Smooth muscle cell (in vitro differentiated cells): ENCODE results near the gene AFF3. TPM values are rescaled to one million over a fixed set of nuclear protein-coding genes. Genes with fewer than 3 reads are reported as not detected.

Source experiments
- DNase-seq: peaks from one replicate; lab custom pipeline; 2025; ENCODE audit not compliant: unreplicated experiment; lab: John Stamatoyannopoulos, UW
- H2AFZ ChIP-seq: fragments of 200-600 bp; sonication (generic); 2 replicates; pipeline ENCODE4 v1.6.0; 2016; ENCODE audit warnings: antibody characterized with exemption, low read depth, mild to moderate bottlenecking
- H3F3A ChIP-seq: fragments of 200-600 bp; sonication (generic); 2 replicates; pipeline ENCODE4 v1.6.0; 2017; ENCODE audit warnings: antibody characterized with exemption, low read depth
- H3K27ac ChIP-seq: fragments of 200-600 bp; sonication (generic); 2 replicates; pipeline ENCODE4 v1.5.1; 2016; ENCODE audit warnings: low read depth, mild to moderate bottlenecking
- H3K27me3 ChIP-seq: fragments of 200-600 bp; sonication (generic); 2 replicates; pipeline ENCODE4 v1.6.1; 2016; ENCODE audit warnings: low read depth, mild to moderate bottlenecking
- H3K36me3 ChIP-seq: fragments of 200-600 bp; sonication (generic); 2 replicates; pipeline ENCODE4 v1.5.1; 2016; ENCODE audit warnings: low read depth
- H3K4me1 ChIP-seq: fragments of 200-600 bp; sonication (generic); 2 replicates; pipeline ENCODE4 v1.5.1; 2016; ENCODE audit warnings: low read depth
- H3K4me2 ChIP-seq: fragments of 200-600 bp; sonication (generic); 2 replicates; pipeline ENCODE4 v1.6.0; 2016; ENCODE audit warnings: mild to moderate bottlenecking
- H3K4me3 ChIP-seq: fragments of 200-600 bp; sonication (generic); 2 replicates; pipeline ENCODE4 v1.5.1; 2016; ENCODE audit warnings: mild to moderate bottlenecking
- H3K79me2 ChIP-seq: fragments of 200-600 bp; sonication (generic); 2 replicates; pipeline ENCODE4 v1.6.0; 2016; ENCODE audit warnings: low read depth, mild to moderate bottlenecking
- H3K9ac ChIP-seq: fragments of 200-600 bp; sonication (generic); 2 replicates; pipeline ENCODE4 v1.6.0; 2016; ENCODE audit warnings: low read depth
- H3K9me3 ChIP-seq: fragments of 200-600 bp; sonication (generic); replicated peaks from 2 replicates; pipeline ENCODE4 v1.5.1; 2016; ENCODE audit warnings: low read depth
- H4K20me1 ChIP-seq: fragments of 200-600 bp; sonication (generic); 2 replicates; pipeline ENCODE4 v1.6.0; 2016; ENCODE audit warnings: low read depth
- WGBS: methylation state at CpG from one replicate; pipeline ENCODE4 v1.1.7; 2016; ENCODE audit warnings: low lambda C conversion rate; 5-methylcytosine and 5-hydroxymethylcytosine counted together
- polyA plus RNA-seq: library from polyadenylated mRNA; unstranded; fragments of >200 nt; fragmentation: Nextera tagmentation; extraction: Ambion mirVana; gene quantifications from 2 replicates; pipeline ENCODE4 v1.2.1, GENCODE V29; 2016
- total RNA-seq: library from RNA; depleted of rRNA; stranded (reverse); fragments of >200 nt; gene quantifications from 2 replicates; pipeline ENCODE4 v1.2.3, GENCODE V29; 2014
- TF ChIP-seq, protein P1 (sequence below): fragments of 200-600 bp; sonication (generic); IDR thresholded peaks from 2 replicates; pipeline ENCODE4 v1.5.1; 2017; ENCODE audit warnings: borderline replicate concordance, mild to moderate bottlenecking, antibody characterized with exemption; ENCODE audit not compliant: insufficient read depth, poor library complexity, severe bottlenecking

AFF3 gene
- total and polyA plus RNA-seq, 2 experiments from 2014 or later: 0.27 to 0.39 TPM

DNA sequence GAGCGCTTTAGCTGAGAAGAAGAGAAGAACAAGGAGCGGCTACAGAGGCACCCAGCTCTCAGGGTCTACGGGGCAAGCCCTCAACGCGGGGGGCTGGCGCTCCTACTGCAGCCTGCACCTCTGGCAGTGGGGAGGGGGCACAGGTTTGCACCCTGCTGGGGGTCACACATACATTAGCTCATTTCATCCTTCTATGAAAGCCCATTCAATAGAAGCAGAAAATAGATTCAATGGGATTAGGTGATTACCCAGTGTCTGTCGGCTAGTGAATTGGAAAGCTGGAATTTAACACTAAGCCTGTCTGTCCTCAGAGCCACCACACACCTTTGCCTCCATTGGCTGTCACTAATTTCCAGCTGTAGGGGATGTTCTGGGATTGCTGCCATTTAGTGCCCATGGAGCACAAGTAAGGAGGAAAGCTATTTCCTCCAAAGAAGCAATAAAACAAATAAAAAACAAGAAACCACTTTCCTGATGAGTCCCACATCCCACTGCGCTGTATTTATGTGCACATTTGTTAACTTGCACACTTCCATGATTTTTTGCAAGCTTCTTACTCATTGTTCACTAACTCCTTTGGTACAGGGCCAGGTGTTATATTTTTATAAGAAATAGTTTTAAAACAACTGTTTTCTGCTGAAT, 333.0 kb downstream of the AFF3 start:
- no peaks in the 10 kb centered on the region for H3K36me3 ChIP-seq
- H3F3A ChIP-seq: no peaks in the 10 kb centered on the region
- WGBS: 92% methylated on average over 8 of the region's 8 CpGs
- H3K4me2 ChIP-seq: no peak overlapping the region
- H3K9me3 ChIP-seq: no peaks in the 10 kb centered on the region
- peaks cover 29% of the 10 kb centered on the region for H3K27me3 ChIP-seq
- no peak for DNase-seq
- no peaks in the 10 kb centered on the region for H4K20me1 ChIP-seq
- H3K4me1 ChIP-seq: no peaks in the 10 kb centered on the region
- H3K4me3 ChIP-seq: no peak overlapping the region
- no peak overlapping the region for H3K27ac ChIP-seq
- H3K79me2 ChIP-seq: no peaks in the 10 kb centered on the region
- H2AFZ ChIP-seq: no peak overlapping the region
- H3K9ac ChIP-seq: no peak overlapping the region
- TF ChIP-seq, protein P1, sequence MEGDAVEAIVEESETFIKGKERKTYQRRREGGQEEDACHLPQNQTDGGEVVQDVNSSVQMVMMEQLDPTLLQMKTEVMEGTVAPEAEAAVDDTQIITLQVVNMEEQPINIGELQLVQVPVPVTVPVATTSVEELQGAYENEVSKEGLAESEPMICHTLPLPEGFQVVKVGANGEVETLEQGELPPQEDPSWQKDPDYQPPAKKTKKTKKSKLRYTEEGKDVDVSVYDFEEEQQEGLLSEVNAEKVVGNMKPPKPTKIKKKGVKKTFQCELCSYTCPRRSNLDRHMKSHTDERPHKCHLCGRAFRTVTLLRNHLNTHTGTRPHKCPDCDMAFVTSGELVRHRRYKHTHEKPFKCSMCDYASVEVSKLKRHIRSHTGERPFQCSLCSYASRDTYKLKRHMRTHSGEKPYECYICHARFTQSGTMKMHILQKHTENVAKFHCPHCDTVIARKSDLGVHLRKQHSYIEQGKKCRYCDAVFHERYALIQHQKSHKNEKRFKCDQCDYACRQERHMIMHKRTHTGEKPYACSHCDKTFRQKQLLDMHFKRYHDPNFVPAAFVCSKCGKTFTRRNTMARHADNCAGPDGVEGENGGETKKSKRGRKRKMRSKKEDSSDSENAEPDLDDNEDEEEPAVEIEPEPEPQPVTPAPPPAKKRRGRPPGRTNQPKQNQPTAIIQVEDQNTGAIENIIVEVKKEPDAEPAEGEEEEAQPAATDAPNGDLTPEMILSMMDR: no peak

DNA sequence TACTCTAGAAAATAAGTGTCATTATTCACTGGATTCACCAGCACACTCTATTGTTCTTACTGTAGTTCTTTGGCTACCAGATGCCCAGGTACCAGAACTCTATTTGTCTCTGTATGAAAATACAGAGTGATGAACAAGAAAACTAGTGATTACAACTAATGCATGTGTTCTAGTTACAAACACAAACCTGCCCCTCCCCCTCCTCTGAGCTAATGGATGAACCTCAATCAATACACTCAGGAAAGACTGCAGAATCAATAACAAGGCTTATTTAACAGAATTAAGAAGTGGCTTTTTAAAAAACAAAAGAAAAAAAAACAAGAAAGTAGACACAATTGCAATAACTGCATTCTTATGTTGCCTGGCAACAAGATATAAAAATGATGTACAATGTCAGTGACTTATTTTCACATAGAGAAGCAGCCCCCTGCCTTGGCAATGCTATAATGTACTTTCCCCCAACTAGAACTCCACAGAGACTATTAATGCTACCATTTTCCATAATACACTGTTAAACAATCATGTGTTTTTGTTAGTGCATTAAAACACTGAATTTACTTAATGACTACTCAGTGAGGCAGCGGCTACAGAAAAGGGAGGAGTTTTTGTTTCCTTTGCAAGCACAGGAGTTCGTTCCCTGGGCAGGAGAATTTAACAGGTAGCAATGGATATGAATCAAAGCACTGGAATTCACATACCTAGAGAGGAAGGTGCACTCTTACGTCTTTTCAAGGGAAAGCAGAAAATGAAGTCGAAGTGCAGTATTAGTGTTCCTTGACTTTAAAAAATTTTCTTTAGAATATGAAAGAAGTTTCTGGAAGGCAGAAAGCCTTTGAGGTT, 333.8 kb downstream of the AFF3 start:
- H3F3A ChIP-seq: no peaks in the 10 kb centered on the region
- no peak overlapping the region for H3K4me3 ChIP-seq
- no peak overlapping the region for H3K9ac ChIP-seq
- H3K79me2 ChIP-seq: no peaks in the 10 kb centered on the region
- TF ChIP-seq, protein P1: no peak
- DNase-seq: no peak
- H3K36me3 ChIP-seq: no peaks in the 10 kb centered on the region
- no peaks in the 10 kb centered on the region for H3K4me1 ChIP-seq
- 69% methylated on average over 4 of the region's 4 CpGs for WGBS
- no peak overlapping the region for H3K4me2 ChIP-seq
- H3K9me3 ChIP-seq: no peaks in the 10 kb centered on the region
- H3K27me3 ChIP-seq: peaks cover 29% of the 10 kb centered on the region
- no peak overlapping the region for H3K27ac ChIP-seq
- H4K20me1 ChIP-seq: no peaks in the 10 kb centered on the region
- no peak overlapping the region for H2AFZ ChIP-seq

DNA sequence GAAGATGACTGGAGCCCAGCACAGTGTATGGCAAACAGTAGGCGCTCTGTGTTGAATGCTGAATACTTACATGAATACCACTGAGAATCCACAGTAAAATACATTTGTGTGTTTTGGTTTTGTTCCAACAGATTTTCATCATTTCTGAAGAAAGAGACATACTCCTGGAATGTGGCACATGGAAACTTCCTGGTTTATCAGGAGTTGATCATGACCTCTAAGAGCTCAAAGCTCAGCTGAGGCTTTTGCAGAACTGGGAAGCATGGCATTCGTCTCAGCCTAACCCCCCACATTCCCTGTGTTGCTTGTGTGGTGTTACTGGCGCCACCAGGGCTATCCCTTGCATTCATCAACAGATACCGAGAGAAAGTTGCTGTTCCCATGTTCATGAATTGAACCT, 335.6 kb downstream of the AFF3 start:
- Histone ChIP-seq H3K27me3 (peaks cover 20% of the 10 kb centered on the region), H3K9ac (no peak overlapping the region), H3K9me3 (no peaks in the 10 kb centered on the region), H3K4me2 (no peak overlapping the region), H3K79me2 (no peaks in the 10 kb centered on the region), H3K27ac (no peak overlapping the region), H3K4me1 (no peaks in the 10 kb centered on the region), H4K20me1 (no peaks in the 10 kb centered on the region), H3K36me3 (no peaks in the 10 kb centered on the region), H3F3A (no peaks in the 10 kb centered on the region), H2AFZ (no peak overlapping the region), H3K4me3 (no peak overlapping the region)
- no peak for DNase-seq
- TF ChIP-seq, protein P1: no peak
- 75% methylated on average over 4 of the region's 4 CpGs for WGBS
